HCT116 (cell line): Measurements from ENCODE around the gene PYGO1. TPM values are rescaled to one million over a fixed set of nuclear protein-coding genes. Genes with fewer than 3 reads are reported as not detected.

Source experiments
- ATAC-seq: fragments of 200-7000 bp; cut with Tn5 transposase; 2 replicates; pipeline ENCODE4 v1.9.1; 2020; ENCODE audit warnings: mild to moderate bottlenecking, moderate library complexity
- BruUV-seq: library from RNA; stranded (reverse); fragments of 400-500 nt; replicated peaks from 2 replicates; lab custom pipeline; 2021; lab: Mats Ljungman, UMichigan
- CTCF ChIA-PET: fragments of 300-600 bp; sonication (Branson Sonifier 250); formaldehyde crosslinking; loops from one replicate; lab custom pipeline; 2021; ENCODE audit warnings: antibody characterized with exemption; lab: Charles Lee
- POLR2A ChIA-PET: fragments of 300-600, 350-600 bp; sonication (Branson Sonifier 250); formaldehyde crosslinking; loops from one replicate; lab custom pipeline; 2021; ENCODE audit warnings: antibody characterized with exemption; lab: Charles Lee
- RAD21 ChIA-PET, 2 experiments: fragments of 300-600 bp; sonication (Branson Sonifier 250); formaldehyde crosslinking; loops; one replicate each; lab custom pipeline; 2023; ENCODE audit warnings: low total read pairs in 2 of 2; ENCODE audit not compliant: uncharacterized antibody in 2 of 2, unreplicated experiment in 2 of 2, low non-redundant PET in 1 of 2; lab: Charles Lee
- DNase-seq: peaks from one replicate; pipeline ENCODE4 v3.0.0-alpha.2; 2010; ENCODE audit warnings: low read depth, low spot score
- H2AFZ ChIP-seq: fragments of 200-600 bp; shearing (Covaris generic), sonication (generic); 2 replicates; pipeline ENCODE4 v1.6.1; 2017; ENCODE audit warnings: low read depth, mixed run types, mixed read lengths, antibody characterized with exemption, low read length; ENCODE audit not compliant: poor library complexity, severe bottlenecking
- H3K27ac ChIP-seq: 2 replicates; pipeline ENCODE4 v1.5.1; 2012; ENCODE audit warnings: low read depth, low read length
- H3K27me3 ChIP-seq: fragments of 200-600 bp; sonication (generic); 2 replicates; pipeline ENCODE4 v1.6.1; 2016; ENCODE audit warnings: mixed run types, low read length, mixed read lengths; ENCODE audit not compliant: insufficient read depth
- H3K36me3 ChIP-seq, 2 experiments: fragments of 200-500 bp in 1 of 2; fragments of 200-600 bp in 1 of 2; sonication (Bioruptor generic) in 1 of 2; sonication (generic) in 1 of 2; 2 replicates each; pipeline versions ENCODE4 v1.5.1 to v1.6.1; 2014 to 2016; ENCODE audit warnings: low read length in 2 of 2, inconsistent platforms in 1 of 2, mixed read lengths in 1 of 2, mixed run types in 1 of 2; ENCODE audit not compliant: insufficient read depth in 2 of 2, control insufficient read depth in 1 of 2
- H3K4me1 ChIP-seq, 2 experiments: fragments of 200-600 bp in 1 of 2; sonication (generic) in 1 of 2; 2 replicates each; pipeline versions ENCODE4 v1.5.1 to v1.6.1; 2012 to 2017; ENCODE audit warnings: low read length in 2 of 2, inconsistent platforms in 1 of 2, mild to moderate bottlenecking in 1 of 2, mixed read lengths in 1 of 2, mixed run types in 1 of 2, moderate library complexity in 1 of 2; ENCODE audit not compliant: insufficient read depth in 2 of 2, control insufficient read depth in 1 of 2
- H3K4me2 ChIP-seq: fragments of 200-600 bp; sonication (generic); 2 replicates; pipeline ENCODE4 v1.6.1; 2017; ENCODE audit warnings: mixed run types, low read length, mixed read lengths
- H3K4me3 ChIP-seq, 2 experiments: fragments of 200-600 bp in 1 of 2; sonication (generic) in 1 of 2; replicated peaks in 1 of 2; 2 replicates each; pipeline ENCODE4 v1.5.1; 2011 to 2016; ENCODE audit warnings: low read length in 2 of 2, control low read depth in 1 of 2, low read depth in 1 of 2, mild to moderate bottlenecking in 1 of 2, mixed read lengths in 1 of 2, mixed run types in 1 of 2
- H3K79me2 ChIP-seq: fragments of 200-600 bp; sonication (generic); 2 replicates; pipeline ENCODE4 v1.6.1; 2017; ENCODE audit warnings: mild to moderate bottlenecking, mixed run types, low read length, moderate library complexity, mixed read lengths; ENCODE audit not compliant: insufficient read depth
- H3K9ac ChIP-seq: fragments of 200-600 bp; sonication (generic); 2 replicates; pipeline ENCODE4 v1.6.1; 2016; ENCODE audit warnings: low read length, mixed read lengths
- H3K9me2 ChIP-seq: fragments of 200-600 bp; sonication (generic), shearing (Covaris generic); 2 replicates; pipeline ENCODE4 v1.6.1; 2017; ENCODE audit warnings: mixed run types, mild to moderate bottlenecking, moderate library complexity; ENCODE audit not compliant: insufficient read depth
- H3K9me3 ChIP-seq, 2 experiments: fragments of 200-500 bp in 1 of 2; fragments of 200-600 bp in 1 of 2; sonication (Bioruptor generic) in 1 of 2; sonication (generic) in 1 of 2; 2 replicates each; pipeline ENCODE4 v1.6.1; 2014 to 2017; ENCODE audit warnings: low read length in 2 of 2, mixed read lengths in 2 of 2, inconsistent platforms in 1 of 2, low read depth in 1 of 2, mild to moderate bottlenecking in 1 of 2, mixed run types in 1 of 2, moderate library complexity in 1 of 2; ENCODE audit not compliant: control insufficient read depth in 1 of 2, insufficient read depth in 1 of 2
- H4K20me1 ChIP-seq: fragments of 200-600 bp; sonication (generic), shearing (Covaris generic); 2 replicates; pipeline ENCODE4 v1.6.1; 2017; ENCODE audit warnings: mixed run types, mild to moderate bottlenecking, moderate library complexity; ENCODE audit not compliant: insufficient read depth
- CTCF ChIP-seq, 3 experiments: fragments of 200-600 bp in 1 of 3; sonication (generic) in 1 of 3; IDR thresholded peaks in 2 of 3; conservative IDR thresholded peaks in 1 of 3; 2 replicates each; pipeline ENCODE4 v1.5.1; 2012 to 2017; ENCODE audit warnings: low read depth in 2 of 3, low read length in 2 of 3, antibody characterized with exemption in 1 of 3, borderline replicate concordance in 1 of 3, control low read depth in 1 of 3, mild to moderate bottlenecking in 1 of 3, mixed read lengths in 1 of 3, mixed run types in 1 of 3, moderate library complexity in 1 of 3; ENCODE audit not compliant: insufficient read depth in 1 of 3
- REST ChIP-seq: IDR thresholded peaks from 2 replicates; pipeline ENCODE4 v1.6.1; 2012; ENCODE audit warnings: low read depth
- intact Hi-C: fragments of 100-400 bp; cut with micrococcal nuclease; formaldehyde crosslinking; loops from 2 replicates; pipeline ENCODE4 v1.10.0; 2022
- total RNA-seq: library from RNA; stranded (reverse); gene quantifications from one replicate; pipeline ENCODE4 v1.2.1, GENCODE V29; 2021; ENCODE audit not compliant: unreplicated experiment

Gene PYGO1
- total RNA-seq, 1 experiment from 2014 or later, result 0.34 TPM

DNA sequence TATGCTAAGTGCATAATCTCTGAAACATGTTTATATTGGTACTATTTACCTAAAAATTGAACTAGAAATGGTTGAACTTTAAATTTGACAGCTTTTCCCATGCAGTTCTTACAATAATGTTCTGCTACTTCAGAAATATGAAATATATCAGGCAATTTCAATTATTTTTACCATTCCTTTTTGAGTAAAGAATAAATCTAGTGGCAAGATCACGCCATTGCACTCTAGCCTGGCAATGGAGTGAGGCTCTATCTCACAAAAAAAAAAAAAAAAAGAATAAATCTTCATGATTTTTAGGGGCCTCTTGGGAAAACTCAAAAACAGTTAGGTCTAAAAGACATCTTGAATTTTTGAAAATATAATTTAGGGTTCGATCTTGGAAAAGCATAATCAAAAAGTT, 69.5 kb downstream of the PYGO1 start:
- CTCF ChIA-PET, result interaction anchor here (2.7 kb wide), 1 partner anchor 8 kb away, joined by 14 read pairs; no protein-coding TSS in a partner anchor
- ATAC-seq, result peak; percentile 46; the same call in 1 of the 2 replicates
- Histone ChIP-seq H3K4me1 (no peaks in the 10 kb centered on the region), H3K4me3 (no peak overlapping the region), H3K9ac (no peak overlapping the region), H3K79me2 (no peaks in the 10 kb centered on the region), H3K27ac (no peak overlapping the region), H3K9me2 (no peaks in the 10 kb centered on the region), H3K4me2 (no peak overlapping the region), H2AFZ (no peak overlapping the region), H4K20me1 (no peaks in the 10 kb centered on the region), H3K9me3 (no peaks in the 10 kb centered on the region), H3K36me3 (no peaks in the 10 kb centered on the region), H3K27me3 (no peaks in the 10 kb centered on the region)
- POLR2A ChIA-PET, result no interaction called here
- no peak for DNase-seq
- intact Hi-C loops, result no loop called here
- TF ChIP-seq REST (no peak), CTCF (IDR thresholded peaks at IDR 0.05 in 2 of 3, conservative IDR thresholded peaks at IDR 0.05 in 1 of 3; ENCODE audit: borderline replicate concordance in 1 of 3, insufficient read depth in 1 of 3, low read depth in 2 of 3, low read length in 2 of 3) (peak in 2 of 3 experiments; percentile 42 to 46; a peak in 4 of 6 replicates)
- BruUV-seq, result no TSS peak
- RAD21 ChIA-PET, result no interaction called here
